ENCODE results near the gene SLC22A12.

Gene SLC22A12

DNA sequence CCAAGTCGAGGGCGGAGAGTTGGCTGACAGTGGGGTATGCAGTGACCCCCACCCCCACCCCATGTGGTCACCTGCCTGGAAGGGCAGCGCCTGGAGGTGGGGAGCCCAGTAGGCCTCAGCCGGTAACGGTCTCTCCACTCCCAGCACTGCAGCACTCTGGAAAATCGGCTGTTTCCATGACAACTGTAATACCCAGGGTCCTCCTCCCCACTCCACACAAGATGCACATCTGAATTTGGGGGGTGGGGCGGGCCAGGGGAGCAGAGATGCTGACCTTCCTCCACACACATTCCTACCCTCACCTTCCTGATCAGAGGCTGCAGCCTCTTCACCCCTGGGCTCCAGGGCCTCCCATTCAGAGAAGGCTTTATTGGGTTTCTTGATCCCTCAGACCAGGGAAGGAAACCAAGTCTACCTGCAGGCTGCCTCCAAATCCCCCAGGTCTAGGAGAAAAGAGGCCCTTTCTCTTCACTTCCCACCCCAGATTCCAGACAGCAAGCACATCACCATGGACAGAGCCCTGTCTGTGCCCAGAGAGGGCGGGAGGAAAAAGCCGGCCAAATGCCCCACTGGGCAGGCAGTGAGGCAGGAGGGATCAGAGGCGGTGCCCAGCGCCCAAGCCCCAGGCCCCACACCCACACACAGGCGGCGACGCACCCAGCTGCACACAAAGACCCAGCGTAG, 46.5 kb downstream of the SLC22A12 start:
- H3K4me3 ChIP-seq (ENCODE audit: low read length): peak overlapping the region; percentile 71; the same call in 1 of the 2 replicates
- no peaks in the 10 kb centered on the region for H3K9me3 ChIP-seq (ENCODE audit: insufficient read depth, low read depth, low read length)
- H3K27me3 ChIP-seq (ENCODE audit: insufficient read depth, low read length): peaks cover 63% of the 10 kb centered on the region
- H3K9ac ChIP-seq (ENCODE audit: low read depth, low read length): peak overlapping the region; percentile 39; the same call in 1 of the 2 replicates
- H3K36me3 ChIP-seq (ENCODE audit: insufficient read depth, low read depth, low read length): no peaks in the 10 kb centered on the region
- no peaks in the 10 kb centered on the region; the same call in 1 of the 2 replicates for H3K4me1 ChIP-seq (ENCODE audit: insufficient read depth, low read length)
- H3K27ac ChIP-seq (ENCODE audit: low read length): no peak overlapping the region

DNA sequence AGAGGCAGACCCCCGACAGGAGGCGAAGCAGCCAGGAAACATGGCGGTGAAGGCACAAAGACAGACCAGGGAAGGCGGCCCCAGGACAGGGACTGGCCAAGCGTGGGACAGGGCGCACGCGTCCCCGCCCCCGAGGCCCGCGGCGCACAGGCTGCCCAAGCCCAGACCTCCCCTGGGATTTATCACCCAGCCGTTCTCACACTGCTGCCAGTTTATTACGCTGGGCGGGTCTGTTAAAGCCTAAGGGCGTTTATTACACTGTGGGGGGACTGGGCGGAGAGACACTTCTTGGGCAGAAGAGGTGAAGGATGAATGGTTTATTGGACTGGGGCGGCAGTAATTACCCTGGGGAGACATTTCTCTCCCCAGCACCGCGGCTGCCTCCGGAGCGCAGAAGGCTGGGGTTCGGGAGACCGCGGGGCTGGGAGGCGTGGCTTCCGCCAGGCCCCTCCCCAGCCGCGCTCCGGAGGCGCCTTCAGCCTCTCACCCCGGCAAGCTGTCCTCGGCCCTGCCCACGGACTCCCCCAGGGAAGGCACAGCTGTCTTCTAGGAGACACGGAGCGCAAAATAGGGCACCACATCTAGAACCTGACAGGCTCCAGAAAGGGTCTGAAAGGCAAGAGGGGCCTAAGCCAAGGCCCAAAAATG, 47.1 kb downstream of the SLC22A12 start:
- H3K36me3 ChIP-seq (ENCODE audit: insufficient read depth, low read depth, low read length): no peaks in the 10 kb centered on the region
- H3K27ac ChIP-seq (ENCODE audit: low read length): no peak overlapping the region
- H3K27me3 ChIP-seq (ENCODE audit: insufficient read depth, low read length): peaks cover 66% of the 10 kb centered on the region
- peak overlapping the region; percentile 39; the same call in 1 of the 2 replicates for H3K9ac ChIP-seq (ENCODE audit: low read depth, low read length)
- H3K9me3 ChIP-seq (ENCODE audit: insufficient read depth, low read depth, low read length): no peaks in the 10 kb centered on the region
- peak overlapping the region; percentile 71 for H3K4me3 ChIP-seq (ENCODE audit: low read length)
- H3K4me1 ChIP-seq (ENCODE audit: insufficient read depth, low read length): no peaks in the 10 kb centered on the region; the same call in 1 of the 2 replicates

DNA sequence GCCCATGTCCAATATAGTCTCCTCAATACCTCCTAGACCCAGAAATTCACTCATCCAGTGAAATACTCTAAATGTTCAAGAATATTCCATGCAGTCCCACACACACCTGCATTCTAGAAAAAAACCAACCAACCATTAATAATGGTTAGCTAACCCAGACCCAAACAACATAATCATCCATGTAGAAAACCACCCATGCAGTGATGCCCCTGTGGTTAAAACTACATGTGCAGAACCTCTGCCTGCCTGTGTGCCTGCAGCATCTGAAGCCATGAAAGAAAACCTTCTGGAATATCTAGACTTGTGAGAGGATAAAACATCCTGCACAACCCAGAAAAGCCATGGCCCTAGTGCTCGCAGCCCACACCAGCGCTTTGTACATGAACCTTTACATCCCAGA, 47.8 kb downstream of the SLC22A12 start:
- Histone ChIP-seq H3K27me3 (ENCODE audit: insufficient read depth, low read length) (peaks cover 67% of the 10 kb centered on the region), H3K9ac (ENCODE audit: low read depth, low read length) (no peak overlapping the region), H3K4me3 (ENCODE audit: low read length) (peak overlapping the region; percentile 71; the same call in 1 of the 2 replicates), H3K36me3 (ENCODE audit: insufficient read depth, low read depth, low read length) (no peaks in the 10 kb centered on the region), H3K4me1 (ENCODE audit: insufficient read depth, low read length) (peaks cover under 1% of the 10 kb centered on the region; the same call in 1 of the 2 replicates), H3K9me3 (ENCODE audit: insufficient read depth, low read depth, low read length) (no peaks in the 10 kb centered on the region), H3K27ac (ENCODE audit: low read length) (no peak overlapping the region)

DNA sequence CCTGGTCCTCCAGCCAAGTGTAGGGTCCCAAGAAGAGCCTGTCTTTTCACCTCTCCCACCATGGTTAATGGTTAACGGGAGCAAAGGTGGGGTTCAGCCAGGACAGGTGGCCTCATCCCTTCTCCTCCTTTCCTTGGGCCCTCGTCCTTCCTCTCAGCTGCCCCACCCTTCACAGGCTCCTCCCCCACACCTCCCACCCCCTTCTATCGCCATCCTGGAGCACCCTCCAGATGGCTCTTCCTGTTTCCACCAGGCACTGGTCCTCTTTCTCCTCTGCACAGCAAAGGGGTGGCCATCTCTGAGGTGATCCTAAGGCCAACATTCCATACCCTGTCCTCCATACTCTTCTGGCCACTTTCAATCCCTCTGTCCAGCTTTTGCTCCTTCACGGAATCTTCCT, 48.9 kb downstream of the SLC22A12 start:
- Histone ChIP-seq H3K36me3 (ENCODE audit: insufficient read depth, low read depth, low read length) (no peaks in the 10 kb centered on the region), H3K4me3 (ENCODE audit: low read length) (no peak overlapping the region), H3K27me3 (ENCODE audit: insufficient read depth, low read length) (peaks cover 78% of the 10 kb centered on the region), H3K4me1 (ENCODE audit: insufficient read depth, low read length) (peaks cover 8% of the 10 kb centered on the region), H3K9me3 (ENCODE audit: insufficient read depth, low read depth, low read length) (no peaks in the 10 kb centered on the region), H3K27ac (ENCODE audit: low read length) (no peak overlapping the region), H3K9ac (ENCODE audit: low read depth, low read length) (no peak overlapping the region)

DNA sequence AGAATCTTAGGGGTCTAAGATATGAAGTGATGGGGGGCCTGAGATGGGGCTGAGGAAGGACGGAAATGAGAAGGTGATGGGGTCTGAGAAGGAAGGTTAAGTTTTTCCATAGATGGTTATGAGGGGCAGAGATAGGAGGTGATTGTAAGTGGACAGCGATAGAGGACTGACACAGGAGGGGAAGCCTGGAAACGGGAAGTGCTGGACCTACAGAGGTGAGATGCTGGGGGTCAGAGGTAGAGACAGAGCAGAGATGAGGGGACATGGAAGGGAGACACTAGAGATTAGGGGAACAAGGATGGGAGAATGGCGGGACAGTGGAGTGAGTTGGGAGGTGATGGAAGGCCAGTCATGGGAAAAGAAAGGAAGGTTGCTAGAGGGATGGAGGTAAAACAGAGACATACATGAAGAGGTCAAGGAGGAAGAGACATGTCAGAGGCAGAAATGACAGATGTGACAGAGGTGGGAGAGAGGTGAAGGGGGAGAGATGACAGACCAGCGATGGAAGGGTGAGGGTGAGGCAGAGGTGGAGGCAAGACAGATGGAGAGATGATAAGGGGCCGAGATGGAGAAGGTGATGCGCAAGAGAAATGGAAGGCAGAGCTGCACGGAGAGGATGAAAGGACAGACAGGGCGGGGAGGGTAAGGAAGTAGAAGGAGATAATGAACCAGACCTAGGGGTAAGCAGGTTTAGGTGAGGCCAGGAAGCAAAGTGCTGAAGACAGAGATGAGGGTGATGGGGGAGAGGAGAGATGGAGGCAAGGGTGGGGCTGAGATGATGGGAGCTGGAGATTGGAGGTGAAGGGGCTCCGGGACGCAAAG, 50.8 kb downstream of the SLC22A12 start:
- Histone ChIP-seq H3K9me3 (ENCODE audit: insufficient read depth, low read depth, low read length) (no peaks in the 10 kb centered on the region), H3K27me3 (ENCODE audit: insufficient read depth, low read length) (peaks cover 90% of the 10 kb centered on the region), H3K9ac (ENCODE audit: low read depth, low read length) (no peak overlapping the region), H3K4me1 (ENCODE audit: insufficient read depth, low read length) (peaks cover 13% of the 10 kb centered on the region), H3K4me3 (ENCODE audit: low read length) (peak overlapping the region; percentile 46; the same call in 1 of the 2 replicates), H3K36me3 (ENCODE audit: insufficient read depth, low read depth, low read length) (no peaks in the 10 kb centered on the region), H3K27ac (ENCODE audit: low read length) (no peak overlapping the region)

DNA sequence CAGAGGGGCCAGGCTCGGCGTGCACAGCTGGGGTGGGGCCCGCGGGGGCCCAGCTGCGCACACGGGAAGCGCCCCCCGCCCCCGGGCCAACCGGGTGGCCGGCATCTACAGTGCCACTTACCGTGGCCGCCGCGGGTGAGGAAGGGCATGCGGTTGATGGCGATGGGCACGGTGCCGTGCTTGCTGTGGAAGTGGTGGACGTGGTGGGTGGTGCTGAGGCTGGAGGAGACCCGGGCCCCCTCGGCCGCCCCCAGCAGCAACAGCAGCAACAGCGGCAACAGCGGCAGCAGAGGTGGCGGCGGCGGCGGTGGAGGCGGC, 51.4 kb downstream of the SLC22A12 start:
- peak overlapping the region; percentile 46; the same call in 1 of the 2 replicates for H3K4me3 ChIP-seq (ENCODE audit: low read length)
- H3K27me3 ChIP-seq (ENCODE audit: insufficient read depth, low read length): peaks cover 93% of the 10 kb centered on the region
- H3K36me3 ChIP-seq (ENCODE audit: insufficient read depth, low read depth, low read length): no peaks in the 10 kb centered on the region
- no peak overlapping the region for H3K9ac ChIP-seq (ENCODE audit: low read depth, low read length)
- H3K4me1 ChIP-seq (ENCODE audit: insufficient read depth, low read length): peaks cover 13% of the 10 kb centered on the region
- H3K9me3 ChIP-seq (ENCODE audit: insufficient read depth, low read depth, low read length): no peaks in the 10 kb centered on the region
- H3K27ac ChIP-seq (ENCODE audit: low read length): no peak overlapping the region

DNA sequence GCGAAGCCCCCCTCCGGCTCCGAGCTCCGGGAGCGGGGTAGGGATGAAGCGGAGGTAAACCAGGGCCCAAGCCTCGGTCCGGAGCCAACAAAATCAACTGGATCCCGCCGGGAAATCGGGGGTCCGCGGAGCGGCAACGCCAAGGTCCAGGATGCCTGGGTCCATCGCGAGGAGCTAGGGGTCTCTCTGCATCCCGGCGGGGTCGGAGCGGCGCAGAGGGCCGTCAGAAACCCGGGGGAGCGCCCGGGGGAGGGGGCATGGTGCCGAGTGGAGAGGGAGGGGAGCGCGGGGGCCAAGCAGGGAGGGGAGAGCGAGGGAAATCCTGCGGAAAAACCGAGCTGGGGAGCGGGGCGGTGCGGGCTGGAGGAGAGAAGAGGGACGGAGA, 51.8 kb downstream of the SLC22A12 start:
- H3K9me3 ChIP-seq (ENCODE audit: insufficient read depth, low read depth, low read length): no peaks in the 10 kb centered on the region
- peak overlapping the region; percentile 71; the same call in 1 of the 2 replicates for H3K4me3 ChIP-seq (ENCODE audit: low read length)
- H3K27me3 ChIP-seq (ENCODE audit: insufficient read depth, low read length): peaks cover 90% of the 10 kb centered on the region
- H3K9ac ChIP-seq (ENCODE audit: low read depth, low read length): no peak overlapping the region
- no peaks in the 10 kb centered on the region for H3K36me3 ChIP-seq (ENCODE audit: insufficient read depth, low read depth, low read length)
- H3K27ac ChIP-seq (ENCODE audit: low read length): no peak overlapping the region
- peaks cover 13% of the 10 kb centered on the region for H3K4me1 ChIP-seq (ENCODE audit: insufficient read depth, low read length)

DNA sequence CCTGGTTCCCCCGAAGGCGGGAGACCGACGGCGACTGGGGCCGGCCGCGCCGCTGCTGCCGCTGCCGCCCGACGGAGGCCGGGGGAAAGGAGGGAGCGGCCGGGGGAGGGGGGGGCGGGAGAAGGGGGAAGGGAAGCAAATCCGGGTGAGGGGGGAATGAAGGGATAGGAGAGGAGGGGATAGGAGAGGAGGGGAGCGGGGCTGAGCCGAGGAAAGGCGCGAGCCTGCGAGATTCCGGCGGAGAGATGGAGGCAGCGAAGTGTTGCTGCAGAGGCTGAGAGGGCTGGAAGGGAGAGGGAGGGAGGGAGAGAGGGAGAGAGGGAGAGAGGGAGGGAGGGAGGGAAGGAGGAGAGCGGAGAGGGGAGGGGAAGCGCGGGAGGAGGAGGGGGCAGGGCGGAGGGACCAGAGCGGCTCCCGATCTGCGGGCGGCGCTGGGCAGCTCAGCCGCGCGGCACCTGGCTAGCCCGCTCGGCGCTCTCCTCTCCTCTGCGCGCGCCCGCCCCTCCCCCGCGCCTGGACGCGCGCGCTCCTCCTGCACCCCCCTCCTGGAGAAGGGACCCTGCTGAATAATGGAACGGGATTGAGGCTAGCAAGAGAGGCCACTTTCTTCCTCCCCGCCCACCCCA, 52.3 kb downstream of the SLC22A12 start:
- no peaks in the 10 kb centered on the region for H3K36me3 ChIP-seq (ENCODE audit: insufficient read depth, low read depth, low read length)
- no peaks in the 10 kb centered on the region for H3K9me3 ChIP-seq (ENCODE audit: insufficient read depth, low read depth, low read length)
- H3K27me3 ChIP-seq (ENCODE audit: insufficient read depth, low read length): peaks cover 88% of the 10 kb centered on the region
- peak overlapping the region; percentile 71 for H3K4me3 ChIP-seq (ENCODE audit: low read length)
- H3K4me1 ChIP-seq (ENCODE audit: insufficient read depth, low read length): peaks cover 13% of the 10 kb centered on the region
- H3K27ac ChIP-seq (ENCODE audit: low read length): no peak overlapping the region
- H3K9ac ChIP-seq (ENCODE audit: low read depth, low read length): no peak overlapping the region

DNA sequence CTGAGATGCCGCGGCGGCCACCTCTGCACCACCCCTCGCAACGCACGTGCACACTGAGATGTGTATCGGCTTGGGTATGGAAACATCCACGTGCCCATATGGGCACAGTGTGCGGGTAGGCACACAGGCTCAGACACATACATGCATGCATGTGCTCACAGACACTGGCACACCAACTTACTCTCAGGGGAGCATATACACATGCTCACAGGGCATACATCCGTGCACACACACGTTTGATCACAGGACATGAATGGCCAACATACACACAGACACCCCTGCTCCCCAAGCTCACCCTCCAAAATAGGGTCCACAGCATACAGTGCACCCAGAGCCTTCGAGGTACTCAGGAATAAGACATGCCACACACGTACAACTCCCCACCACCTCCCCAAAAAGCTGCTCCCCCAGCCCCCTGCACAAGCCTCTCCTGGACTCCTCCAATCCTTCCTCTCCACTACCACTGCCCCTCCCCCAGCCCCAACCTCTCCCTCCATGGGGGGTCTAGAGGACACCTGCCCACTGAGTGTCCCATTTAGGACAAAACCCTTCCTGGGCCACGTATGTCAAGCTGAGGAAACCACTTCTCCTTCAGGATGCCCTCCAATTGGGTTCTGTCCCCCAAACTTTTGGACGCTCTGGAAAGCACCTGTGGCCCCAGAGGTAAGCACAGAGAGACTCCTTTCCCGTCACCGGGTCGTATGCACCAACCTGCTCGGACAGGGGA, 53.1 kb downstream of the SLC22A12 start:
- H3K36me3 ChIP-seq (ENCODE audit: insufficient read depth, low read depth, low read length): no peaks in the 10 kb centered on the region
- H3K4me1 ChIP-seq (ENCODE audit: insufficient read depth, low read length): peaks cover 16% of the 10 kb centered on the region
- H3K27ac ChIP-seq (ENCODE audit: low read length): no peak overlapping the region
- H3K4me3 ChIP-seq (ENCODE audit: low read length): peak overlapping the region; percentile 71
- no peak overlapping the region for H3K9ac ChIP-seq (ENCODE audit: low read depth, low read length)
- H3K27me3 ChIP-seq (ENCODE audit: insufficient read depth, low read length): peaks cover 88% of the 10 kb centered on the region
- H3K9me3 ChIP-seq (ENCODE audit: insufficient read depth, low read depth, low read length): no peaks in the 10 kb centered on the region

DNA sequence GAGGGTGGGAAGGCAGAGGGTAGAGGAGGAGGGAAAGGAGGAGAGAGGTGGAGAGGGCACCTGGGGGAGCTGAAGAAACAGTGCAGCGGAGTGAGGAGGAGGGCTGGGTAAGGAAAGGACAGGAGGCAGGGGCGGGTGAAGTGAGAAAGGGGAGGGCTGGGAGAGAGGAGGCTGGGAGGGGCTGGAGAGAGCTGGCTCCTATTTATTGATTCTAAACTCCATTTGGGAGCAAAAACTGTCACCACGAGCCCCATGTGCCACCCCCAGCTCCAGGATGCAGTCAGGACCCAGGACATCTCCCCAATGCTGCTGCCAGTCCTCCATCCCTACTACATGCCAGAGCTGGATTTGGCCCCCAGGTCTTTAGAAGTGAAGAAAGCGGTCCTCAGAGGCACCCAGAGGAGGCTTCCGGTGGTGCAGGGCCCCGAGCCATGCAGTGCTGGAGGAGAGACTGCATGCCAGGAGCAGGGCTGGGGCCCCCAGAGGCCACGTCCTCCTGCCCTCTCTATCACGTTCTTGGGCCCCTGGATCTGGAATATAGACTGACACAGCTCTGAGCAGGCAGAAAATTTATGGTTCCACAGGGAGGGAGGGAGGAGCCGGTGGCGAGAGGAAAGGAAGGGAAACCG, 53.7 kb downstream of the SLC22A12 start:
- Histone ChIP-seq H3K4me1 (ENCODE audit: insufficient read depth, low read length) (peaks cover 18% of the 10 kb centered on the region), H3K9me3 (ENCODE audit: insufficient read depth, low read depth, low read length) (no peaks in the 10 kb centered on the region), H3K36me3 (ENCODE audit: insufficient read depth, low read depth, low read length) (no peaks in the 10 kb centered on the region), H3K4me3 (ENCODE audit: low read length) (peak overlapping the region; percentile 71; the same call in 1 of the 2 replicates), H3K27ac (ENCODE audit: low read length) (no peak overlapping the region), H3K9ac (ENCODE audit: low read depth, low read length) (no peak overlapping the region), H3K27me3 (ENCODE audit: insufficient read depth, low read length) (peaks cover 81% of the 10 kb centered on the region)

Measured in iPS-20b (cell line).